Hematopoietic multipotent progenitor cell treated with erythropoietin and hydrocortisone succinate and interleukin-3 and kit ligand, for 4 days (in vitro differentiated cells): Measurements from ENCODE around the gene LBHD2.
"Not testable (repeated sequence)": the region's sequence is repeated elsewhere in the genome, so short reads cannot be mapped to it uniquely, and the experiment has no call there.

Experiments
- DNase-seq: peaks from one replicate; pipeline ENCODE4 v3.0.0-alpha.2; 2015

Gene LBHD2

DNA sequence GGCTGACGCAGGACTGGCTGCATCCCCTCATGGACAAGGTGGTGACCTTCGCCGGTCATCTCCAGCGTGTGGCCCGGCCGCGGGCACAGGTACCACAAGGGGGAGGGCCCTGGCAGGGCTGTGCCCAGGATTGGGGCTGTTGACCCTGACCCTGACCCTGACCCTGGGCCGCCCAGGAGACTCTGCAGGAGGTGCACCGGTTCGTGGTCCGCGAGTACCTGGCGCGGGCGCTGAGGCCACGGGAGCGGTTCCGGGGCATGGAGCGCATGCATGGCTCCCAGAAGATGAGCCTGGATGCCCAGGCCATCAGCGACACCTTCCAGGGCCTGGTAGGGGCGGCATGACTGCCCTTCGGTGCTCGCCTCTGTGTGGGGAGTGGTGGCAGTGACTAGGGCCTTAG is 23.4 kb downstream of the LBHD2 start:
- no peak for DNase-seq

DNA sequence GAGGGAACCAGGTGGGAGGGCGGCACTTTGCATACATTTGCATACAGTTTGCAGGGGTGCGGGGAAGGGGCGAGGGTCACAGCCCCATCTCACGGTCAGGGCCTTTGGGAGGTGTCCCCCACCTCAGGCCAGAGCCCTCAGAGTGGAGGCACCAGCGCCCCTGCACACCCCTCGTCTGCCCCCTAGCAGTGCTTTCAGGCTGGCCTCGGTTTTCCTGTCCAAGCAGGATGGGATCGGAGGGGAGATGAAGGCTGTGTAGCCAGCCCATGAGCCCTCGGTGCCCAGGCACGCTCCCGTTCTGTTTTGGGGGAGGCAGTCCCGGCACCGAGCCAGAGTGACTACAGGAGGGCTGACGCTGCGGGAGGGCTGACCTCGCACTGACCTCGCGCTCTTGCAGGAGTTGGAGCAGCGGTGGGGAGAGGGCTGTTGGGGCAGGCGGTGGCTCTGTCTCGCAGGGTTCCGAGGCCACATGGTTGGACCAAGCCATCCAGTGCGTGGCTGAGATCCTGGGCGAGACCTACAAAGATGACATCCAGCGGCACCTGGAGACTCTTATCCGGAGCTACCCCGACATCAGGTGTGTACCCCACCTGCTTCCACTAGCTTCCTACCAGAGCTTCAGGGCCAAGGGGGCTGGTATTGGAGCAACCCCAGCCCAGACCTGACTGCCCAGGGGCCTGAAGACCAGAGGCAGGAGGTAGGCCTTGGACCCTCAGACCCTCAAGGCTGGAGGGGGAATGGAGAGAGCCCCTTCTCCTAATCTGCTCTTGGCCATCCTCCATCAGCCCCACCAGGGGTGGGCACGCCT is 24.1 kb downstream of the LBHD2 start:
- DNase-seq: no peak

- peak; percentile 39 for DNase-seq
Measured at GRCh38 chr14:103108749-103109207, 24.8 kb downstream of the LBHD2 start.

- no peak for DNase-seq
Measured at GRCh38 chr14:103109535-103110441, 25.8 kb downstream of the LBHD2 start.

GRCh38 chr14:103110681-103111231 is 26.7 kb downstream of the LBHD2 start:
- DNase-seq: no peak

DNA sequence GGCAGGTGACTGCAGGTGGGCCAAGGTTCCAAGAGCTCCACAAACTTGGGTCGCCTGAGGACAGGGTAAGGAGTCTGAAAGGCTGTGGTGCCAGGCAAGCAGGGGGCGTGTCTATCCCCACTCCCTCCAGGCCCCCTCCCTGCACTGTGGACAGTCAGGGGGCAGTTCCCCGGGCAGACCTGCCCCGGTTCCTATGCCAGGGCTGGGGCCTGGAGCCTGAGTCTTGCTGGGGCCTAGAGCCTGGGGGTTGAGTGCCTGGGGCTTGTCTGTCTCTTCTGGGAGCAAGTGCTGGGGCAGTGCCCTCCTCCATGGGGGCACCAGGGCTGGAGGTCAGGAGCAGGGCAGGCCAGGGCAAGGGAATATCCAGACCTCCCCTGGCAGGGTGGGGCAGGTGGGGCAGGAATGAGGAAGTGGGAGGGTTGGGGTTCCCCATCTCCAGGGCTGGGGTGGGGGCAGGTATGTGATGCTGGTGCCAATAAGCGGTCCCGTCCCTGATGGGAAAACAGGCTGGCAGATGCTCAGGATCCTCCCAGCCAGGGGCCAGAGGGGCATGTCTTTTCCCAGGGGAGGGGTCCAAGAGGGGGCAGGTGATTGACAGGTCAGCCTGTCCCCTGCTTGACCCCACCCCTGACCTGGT is 27.3 kb downstream of the LBHD2 start:
- no peak for DNase-seq

DNA sequence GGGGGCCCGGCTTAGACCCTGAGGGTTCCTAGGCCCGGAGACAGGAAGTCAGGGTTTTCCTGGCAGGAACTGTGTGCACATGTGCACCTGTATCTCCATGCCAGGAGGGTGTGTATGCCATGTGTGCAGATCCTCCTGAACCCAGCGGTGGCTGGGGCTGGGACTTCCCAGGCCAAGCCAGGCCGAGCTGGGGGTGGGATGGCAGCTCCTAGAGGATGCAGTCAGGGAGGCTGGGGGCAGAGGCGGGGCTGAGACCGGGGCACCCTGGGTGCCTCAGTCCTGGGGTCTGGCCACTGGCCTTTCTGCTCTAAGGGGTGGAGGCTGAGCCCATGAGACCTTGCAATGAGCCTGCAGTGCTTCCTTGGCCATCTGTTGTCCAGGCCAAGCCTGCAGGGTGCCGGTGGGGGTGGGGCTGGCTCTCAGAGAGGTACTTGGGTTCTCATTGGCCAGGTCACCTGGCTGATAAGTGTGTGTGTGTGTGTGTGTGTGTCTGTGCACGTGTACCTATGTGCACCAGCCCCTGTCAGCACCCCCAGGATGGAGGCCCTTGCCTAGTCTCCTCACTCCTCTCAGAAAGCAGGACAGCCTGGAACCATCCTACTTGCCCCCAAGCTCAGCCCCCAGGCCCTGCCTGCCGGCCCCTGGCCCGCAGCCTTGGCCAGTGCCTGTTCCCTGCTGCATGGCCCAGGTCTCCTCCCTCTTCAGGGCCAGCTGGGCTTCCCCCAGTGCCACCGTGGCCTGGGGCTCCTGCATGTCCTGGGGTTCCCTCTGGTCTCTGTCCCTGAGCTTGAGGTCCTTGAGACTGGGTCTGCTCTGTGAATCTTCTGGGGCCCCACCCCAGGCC is 28.6 kb downstream of the LBHD2 start:
- DNase-seq: no peak

- no peak for DNase-seq
Measured at GRCh38 chr14:103113303-103113702, 29.3 kb downstream of the LBHD2 start.

- DNase-seq: no peak
Measured at GRCh38 chr14:103113774-103114173, 29.8 kb downstream of the LBHD2 start.

GRCh38 chr14:103115086-103115679 is 31.2 kb downstream of the LBHD2 start:
- not testable (repeated sequence) for DNase-seq

DNA sequence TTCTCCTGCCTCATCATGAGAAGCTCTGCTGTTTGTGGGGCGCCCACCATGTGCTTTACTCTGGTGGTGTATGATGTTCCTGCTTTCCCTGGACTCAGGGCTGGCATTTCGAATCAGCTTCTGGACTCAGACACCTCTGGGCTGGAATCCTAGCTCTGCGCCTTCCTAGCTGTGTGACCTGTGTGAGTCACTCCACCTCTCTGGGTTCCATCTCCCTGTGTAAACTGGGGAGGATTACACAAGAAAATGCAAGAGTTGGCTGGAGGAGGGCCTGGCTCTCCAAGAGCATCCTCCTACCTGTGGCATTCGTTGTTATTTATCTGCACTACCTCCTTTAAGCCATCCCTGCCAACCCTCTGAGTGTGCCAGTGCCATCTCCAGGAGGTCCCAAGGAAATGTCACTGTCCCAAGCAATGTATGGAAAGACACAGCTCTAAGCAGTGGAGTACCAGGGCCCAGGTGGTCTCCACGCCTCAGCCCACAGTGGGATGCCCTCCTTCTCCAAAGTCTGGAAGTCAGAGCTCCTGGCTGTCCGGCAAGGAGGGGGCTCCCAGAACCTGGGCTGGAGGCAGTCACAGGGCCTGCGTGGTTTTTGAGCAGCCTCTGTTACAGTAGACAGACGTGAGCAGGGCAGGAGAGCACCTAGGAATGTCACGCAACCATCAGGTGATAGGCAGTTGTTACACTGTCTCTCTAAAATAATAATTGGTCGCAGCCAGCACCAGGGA is 32.0 kb downstream of the LBHD2 start:
- no peak for DNase-seq

- no peak for DNase-seq
Measured at GRCh38 chr14:103116636-103117035, 32.6 kb downstream of the LBHD2 start.

DNA sequence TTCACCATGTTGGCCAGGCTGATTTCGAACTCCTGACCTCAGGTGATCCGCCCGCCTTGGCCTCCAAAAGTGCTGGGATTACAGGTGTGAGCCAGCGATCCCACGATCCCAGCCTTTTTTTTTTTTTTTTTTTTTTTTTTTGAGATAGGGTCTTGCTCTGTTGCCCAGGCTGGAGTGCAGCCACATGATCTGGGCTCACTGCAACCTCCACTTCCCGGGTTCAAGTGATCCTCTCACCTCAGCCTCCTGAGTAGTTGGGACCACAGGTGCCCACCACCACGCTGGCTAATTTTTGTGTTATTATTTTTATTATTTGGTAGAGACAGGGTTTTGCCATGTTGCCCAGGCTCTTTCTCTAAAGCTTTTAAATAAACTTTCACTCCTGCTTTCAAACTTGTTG is 33.5 kb downstream of the LBHD2 start:
- DNase-seq: not testable (repeated sequence)

- DNase-seq: peak; percentile 41
Measured at GRCh38 chr14:103118018-103118662, 34.1 kb downstream of the LBHD2 start.

DNA sequence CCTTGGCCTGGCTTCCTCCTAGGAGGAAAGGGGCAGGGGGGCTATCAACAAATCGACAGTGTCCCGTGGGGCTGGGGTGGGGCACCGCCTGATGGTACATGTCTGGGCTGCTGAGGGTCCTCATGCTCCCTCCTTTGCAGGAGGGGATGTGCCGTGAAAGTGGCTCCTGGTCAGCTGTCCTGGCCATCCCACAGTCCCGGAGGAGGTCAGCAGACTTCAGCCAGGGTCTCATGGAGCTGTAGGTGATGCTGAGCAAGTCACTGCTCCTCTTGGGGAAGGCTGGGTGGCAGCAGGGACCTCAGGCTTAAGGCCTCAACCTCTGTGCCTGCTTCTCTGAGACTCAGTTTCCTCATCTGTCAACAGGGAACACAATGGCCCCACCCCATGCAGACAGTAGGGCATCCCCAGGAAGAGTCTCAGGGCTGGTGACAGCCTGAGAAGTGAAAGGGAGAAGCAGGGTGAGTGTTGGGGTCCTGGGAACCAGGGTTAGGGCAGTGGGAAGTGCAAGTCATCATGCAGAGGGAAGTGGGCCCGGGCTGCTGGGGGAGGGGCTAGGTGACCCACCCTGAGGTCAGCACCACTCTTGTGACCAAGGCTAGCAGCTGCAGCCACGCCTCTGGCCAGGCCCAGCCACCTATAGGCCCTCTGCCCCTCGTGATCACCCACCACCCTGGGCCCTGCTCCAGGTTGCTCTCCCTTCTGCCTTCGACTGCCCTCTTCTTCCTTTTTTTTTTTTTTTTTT is 34.8 kb downstream of the LBHD2 start:
- DNase-seq: peak; percentile 82

- not testable (repeated sequence) for DNase-seq
Measured at GRCh38 chr14:103119527-103119926, 35.5 kb downstream of the LBHD2 start.

- peak; percentile 72 for DNase-seq
Measured at GRCh38 chr14:103121121-103121845, 37.3 kb downstream of the LBHD2 start.

DNA sequence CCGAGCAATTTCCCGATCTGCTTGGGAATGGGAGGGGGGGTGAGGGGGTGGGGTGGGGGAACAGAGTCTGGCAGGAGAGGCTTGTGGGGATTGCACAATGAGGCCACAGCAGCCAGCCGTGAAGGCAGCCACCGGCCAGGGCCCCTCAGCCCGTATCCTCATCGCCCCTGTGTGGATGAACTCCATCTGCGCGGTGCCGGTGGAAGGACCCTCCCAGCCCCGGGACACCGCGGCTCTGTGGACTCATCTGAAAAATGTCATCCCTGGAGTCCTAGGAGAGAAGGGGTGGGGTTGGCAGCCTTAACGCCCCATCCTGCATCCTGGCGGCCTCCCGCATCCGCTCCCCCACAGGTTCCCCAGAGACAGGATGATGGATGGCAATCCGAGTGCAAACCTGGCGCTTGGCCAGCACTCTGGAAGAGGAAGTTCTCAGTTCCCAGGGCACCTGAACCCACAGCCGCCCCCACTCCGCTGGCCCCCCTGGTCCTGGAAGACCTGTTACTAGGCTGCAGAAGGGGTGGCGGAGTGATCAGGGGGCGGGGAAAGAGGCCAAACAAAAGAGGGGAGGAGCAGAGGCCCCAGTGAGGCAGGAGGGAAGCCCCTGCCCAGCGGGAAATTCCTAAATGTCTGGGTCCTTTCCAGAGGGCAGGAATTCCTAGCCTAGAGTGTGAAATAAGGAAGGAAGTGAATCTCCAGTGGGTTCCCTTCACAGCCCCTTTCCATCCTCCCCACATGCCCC is 38.0 kb downstream of the LBHD2 start:
- peak; percentile 84 for DNase-seq
